HUES48 (cell line): ENCODE measurements around the gene NR5A1.
A peak's percentile ranks its signal among the peaks of the same experiment; 100 is the strongest.

Source experiments
- H3K27ac ChIP-seq: one replicate; pipeline ENCODE4 v1.7.0; 2013; ENCODE audit warnings: low read depth, low read length, inconsistent platforms
- H3K27me3 ChIP-seq: 2 replicates; pipeline ENCODE4 v1.6.1; 2013; ENCODE audit warnings: mild to moderate bottlenecking, low read length; ENCODE audit not compliant: control insufficient read depth, insufficient read depth
- H3K36me3 ChIP-seq: 2 replicates; pipeline ENCODE4 v1.6.1; 2013; ENCODE audit warnings: low read length; ENCODE audit not compliant: control insufficient read depth, insufficient read depth
- H3K4me1 ChIP-seq: 2 replicates; pipeline ENCODE4 v1.6.1; 2013; ENCODE audit warnings: mild to moderate bottlenecking, low read length; ENCODE audit not compliant: control insufficient read depth, insufficient read depth
- H3K4me3 ChIP-seq: 2 replicates; pipeline ENCODE4 v1.5.1; 2013; ENCODE audit warnings: mild to moderate bottlenecking, low read depth, low read length
- H3K9ac ChIP-seq: 2 replicates; pipeline ENCODE4 v1.6.1; 2013; ENCODE audit warnings: mild to moderate bottlenecking, low read depth, low read length, moderate library complexity
- H3K9me3 ChIP-seq: 2 replicates; pipeline ENCODE4 v1.6.1; 2013; ENCODE audit warnings: low read length; ENCODE audit not compliant: control insufficient read depth, insufficient read depth

The NR5A1 gene

DNA sequence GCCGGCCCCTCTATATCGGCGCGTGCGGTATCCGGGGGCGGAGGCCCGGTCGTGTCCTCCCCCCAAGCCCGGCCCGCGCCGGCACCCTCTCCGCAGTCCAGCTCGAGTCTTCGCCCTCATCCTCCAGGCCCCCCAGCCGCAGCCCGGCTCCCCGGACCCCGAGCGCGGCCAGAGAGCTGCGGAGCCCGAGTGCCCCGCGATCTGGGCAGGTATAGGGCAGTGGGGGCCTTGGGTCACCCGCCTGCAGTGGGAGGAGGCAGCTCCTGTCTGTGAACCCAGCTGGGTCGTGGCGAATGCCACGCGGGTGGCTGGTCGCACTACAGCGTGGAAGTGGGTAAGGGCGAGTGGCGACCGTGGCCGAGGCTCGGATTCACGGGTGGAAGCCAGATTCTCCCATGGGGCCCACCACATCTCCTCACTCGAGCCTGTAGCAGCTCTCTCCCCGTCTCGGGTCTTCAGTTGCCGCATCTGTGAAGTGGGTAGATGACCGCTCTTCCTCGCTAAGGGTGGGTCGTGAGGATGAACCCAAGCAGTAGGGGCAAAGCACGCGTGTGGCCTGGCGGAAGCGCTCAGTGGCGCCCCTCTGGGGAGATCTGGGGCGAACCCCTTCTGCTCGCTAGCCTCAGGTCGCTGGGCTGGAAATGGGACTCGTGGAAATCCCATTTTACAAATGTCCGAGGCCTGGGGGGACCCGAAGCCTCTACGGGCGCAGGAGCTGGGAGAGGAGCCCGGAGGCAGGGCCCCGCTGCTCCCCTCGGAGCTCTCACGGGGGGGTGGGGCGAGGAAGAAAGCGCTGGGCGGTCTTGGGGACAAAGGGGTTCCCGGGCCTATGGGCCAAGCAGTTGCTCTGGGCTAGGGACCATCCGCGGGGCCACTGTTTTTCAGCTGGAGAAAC is 1.9 kb downstream of the NR5A1 start:
- peak overlapping the region; percentile 50 for H3K4me3 ChIP-seq
- H3K9me3 ChIP-seq, result no peaks in the 10 kb centered on the region
- no peak overlapping the region for H3K9ac ChIP-seq
- H3K36me3 ChIP-seq, result no peaks in the 10 kb centered on the region
- peaks cover 61% of the 10 kb centered on the region for H3K27me3 ChIP-seq
- H3K27ac ChIP-seq, result no peak overlapping the region
- H3K4me1 ChIP-seq, result peaks cover 5% of the 10 kb centered on the region; the same call in 1 of the 2 replicates

DNA sequence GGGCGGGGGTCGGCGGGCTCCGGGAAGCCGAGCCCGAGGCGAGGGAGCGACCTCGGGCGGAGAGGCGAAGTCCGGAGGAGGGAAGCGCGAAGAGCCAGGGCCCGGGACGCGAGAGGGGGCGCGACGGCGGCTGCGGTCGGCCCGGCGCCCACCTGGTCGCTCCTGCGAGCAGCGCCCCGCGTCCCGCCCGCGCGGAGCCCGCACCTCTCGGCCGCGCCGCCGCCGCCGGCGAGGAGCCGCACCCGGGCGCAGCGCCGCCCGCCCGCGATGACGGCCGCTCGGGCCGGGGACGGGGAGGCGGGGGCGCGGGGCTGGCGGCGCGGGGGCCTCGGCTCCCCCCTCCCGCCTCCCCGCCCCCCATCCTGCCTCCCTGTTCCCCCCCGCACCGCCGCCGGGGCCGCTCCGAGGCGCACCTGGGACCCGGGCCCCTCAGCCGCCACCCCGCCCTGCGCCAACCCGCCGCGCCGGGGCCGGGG is 2.6 kb downstream of the NR5A1 start:
- Histone ChIP-seq H3K4me1 (peaks cover 5% of the 10 kb centered on the region; the same call in 1 of the 2 replicates), H3K9me3 (no peaks in the 10 kb centered on the region), H3K27me3 (peaks cover 61% of the 10 kb centered on the region), H3K27ac (no peak overlapping the region), H3K9ac (no peak overlapping the region), H3K4me3 (peak overlapping the region; percentile 50; the same call in 1 of the 2 replicates), H3K36me3 (no peaks in the 10 kb centered on the region)

DNA sequence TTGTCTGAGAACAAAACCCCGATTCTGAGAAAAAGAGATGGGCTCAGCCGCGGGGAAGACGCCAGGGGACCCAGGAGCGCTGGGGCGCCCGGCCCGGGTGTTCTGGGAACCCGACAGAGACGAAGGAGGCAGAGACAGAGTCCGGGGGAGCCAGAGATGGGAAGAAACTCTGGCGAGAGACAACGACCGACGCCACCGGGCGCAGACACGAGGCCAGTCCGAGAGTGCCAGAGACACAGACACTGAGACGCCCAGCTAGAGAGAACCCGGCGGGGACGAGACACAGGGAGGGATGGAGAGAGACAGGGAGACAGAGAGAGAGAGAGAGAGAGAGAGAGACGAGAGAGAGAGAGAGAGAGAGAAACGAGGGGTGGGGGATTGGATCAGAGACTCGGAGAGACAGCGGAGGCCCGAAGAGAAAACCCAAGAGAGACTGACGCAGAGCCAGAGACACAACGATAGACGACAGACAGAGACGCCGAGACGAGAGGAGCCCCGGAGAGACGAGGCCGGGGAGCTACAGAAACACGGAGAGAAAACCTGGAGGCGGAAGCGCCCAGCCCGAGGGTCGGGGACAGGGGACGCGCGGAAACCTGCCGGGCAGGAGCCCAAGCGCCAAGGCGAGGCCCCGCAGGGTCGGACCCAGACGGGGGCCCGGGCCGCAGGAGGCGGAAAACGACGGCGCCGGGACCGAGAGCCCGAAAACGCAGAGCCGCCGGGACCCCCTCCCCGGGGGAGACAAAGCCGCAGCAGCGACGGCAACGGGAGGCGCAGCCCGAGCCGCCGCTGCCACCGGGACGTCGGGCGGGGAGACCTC is 3.3 kb downstream of the NR5A1 start:
- H3K9me3 ChIP-seq, result no peaks in the 10 kb centered on the region
- peaks cover 5% of the 10 kb centered on the region; the same call in 1 of the 2 replicates for H3K4me1 ChIP-seq
- peak overlapping the region; percentile 47; the same call in 1 of the 2 replicates for H3K4me3 ChIP-seq
- H3K27ac ChIP-seq, result no peak overlapping the region
- peaks cover 61% of the 10 kb centered on the region for H3K27me3 ChIP-seq
- H3K9ac ChIP-seq, result no peak overlapping the region
- no peaks in the 10 kb centered on the region for H3K36me3 ChIP-seq

DNA sequence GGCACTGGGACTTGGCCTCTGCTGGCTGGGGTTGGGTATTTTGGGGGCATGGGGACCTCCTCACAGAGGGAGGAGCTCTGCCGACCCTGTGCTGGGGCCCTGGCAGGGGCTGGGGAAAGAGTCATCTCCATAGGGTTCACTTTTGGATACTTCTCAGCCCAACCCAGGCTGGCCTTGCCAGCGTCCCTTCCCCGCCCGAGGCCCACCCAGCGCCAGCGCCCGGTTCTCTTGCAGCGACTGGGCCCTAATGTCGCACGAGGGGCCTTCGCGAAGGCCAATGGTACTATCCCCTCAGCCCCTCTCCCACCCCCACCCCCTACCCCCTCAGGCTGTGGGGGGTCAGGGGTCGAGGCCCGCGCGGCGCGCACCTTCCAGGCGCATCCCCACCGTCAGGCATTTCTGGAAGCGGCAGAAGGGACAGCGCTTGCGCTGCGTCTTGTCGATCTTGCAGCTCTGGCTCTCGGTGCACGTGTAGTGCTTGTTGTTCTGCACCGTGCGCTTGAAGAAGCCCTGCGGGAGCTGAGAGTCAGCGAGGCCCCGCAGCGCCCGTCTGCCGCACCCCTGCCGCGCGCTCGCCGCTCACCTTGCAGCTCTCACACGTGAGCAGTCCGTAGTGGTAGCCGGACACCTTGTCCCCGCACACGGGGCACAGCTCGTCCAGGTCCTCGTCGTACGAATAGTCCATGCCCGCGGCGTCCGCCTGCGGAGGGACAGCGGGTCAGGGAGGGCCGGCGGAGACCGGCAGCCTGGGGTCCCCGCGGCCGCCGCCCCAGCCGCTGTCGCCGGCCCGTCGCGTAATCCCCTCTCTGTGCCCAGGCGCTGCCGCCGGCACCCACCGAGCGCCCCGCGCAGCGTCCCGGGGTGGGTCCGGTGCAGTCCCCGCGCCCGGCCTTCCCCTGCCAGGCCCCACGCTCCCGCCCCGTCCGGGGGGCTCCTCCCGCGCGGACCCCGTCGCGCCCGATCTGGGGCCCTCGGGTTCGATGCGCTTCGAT is 4.2 kb downstream of the NR5A1 start:
- H3K27ac ChIP-seq, result no peak overlapping the region
- H3K9ac ChIP-seq, result no peak overlapping the region
- H3K9me3 ChIP-seq, result no peaks in the 10 kb centered on the region
- H3K4me1 ChIP-seq, result peaks cover 5% of the 10 kb centered on the region; the same call in 1 of the 2 replicates
- H3K36me3 ChIP-seq, result no peaks in the 10 kb centered on the region
- H3K4me3 ChIP-seq, result peak overlapping the region; percentile 47; the same call in 1 of the 2 replicates
- H3K27me3 ChIP-seq, result peaks cover 64% of the 10 kb centered on the region

DNA sequence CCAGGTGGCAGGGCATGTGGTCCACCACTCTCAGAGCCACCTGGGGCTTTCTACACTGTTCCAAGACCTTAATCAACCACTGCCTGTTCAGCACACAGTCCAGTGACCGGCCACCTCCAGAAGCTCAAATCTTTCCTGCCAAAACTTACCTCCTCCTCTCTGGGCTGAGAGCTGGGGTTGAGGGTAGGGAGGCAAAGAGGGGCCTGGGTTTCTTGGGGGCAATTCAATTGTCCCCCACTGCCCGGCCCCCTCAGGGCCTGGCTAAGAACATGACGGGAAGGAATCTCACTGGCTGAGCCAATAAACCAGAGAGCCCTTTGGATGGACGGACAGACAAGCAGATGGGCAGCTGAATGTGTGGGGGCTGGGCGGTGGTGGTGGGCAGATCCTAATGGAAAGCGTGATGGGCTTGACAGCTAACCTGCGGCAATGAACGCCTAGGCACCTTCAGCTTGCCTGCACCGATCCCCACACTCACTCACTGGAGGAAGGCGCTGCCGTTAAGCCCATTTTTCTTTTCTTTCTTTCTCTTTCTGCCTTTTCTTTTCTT is 5.4 kb downstream of the NR5A1 start:
- no peak overlapping the region for H3K9ac ChIP-seq
- H3K4me1 ChIP-seq, result peaks cover 5% of the 10 kb centered on the region; the same call in 1 of the 2 replicates
- H3K27ac ChIP-seq, result no peak overlapping the region
- H3K9me3 ChIP-seq, result no peaks in the 10 kb centered on the region
- no peak overlapping the region for H3K4me3 ChIP-seq
- peaks cover 64% of the 10 kb centered on the region for H3K27me3 ChIP-seq
- no peaks in the 10 kb centered on the region for H3K36me3 ChIP-seq

DNA sequence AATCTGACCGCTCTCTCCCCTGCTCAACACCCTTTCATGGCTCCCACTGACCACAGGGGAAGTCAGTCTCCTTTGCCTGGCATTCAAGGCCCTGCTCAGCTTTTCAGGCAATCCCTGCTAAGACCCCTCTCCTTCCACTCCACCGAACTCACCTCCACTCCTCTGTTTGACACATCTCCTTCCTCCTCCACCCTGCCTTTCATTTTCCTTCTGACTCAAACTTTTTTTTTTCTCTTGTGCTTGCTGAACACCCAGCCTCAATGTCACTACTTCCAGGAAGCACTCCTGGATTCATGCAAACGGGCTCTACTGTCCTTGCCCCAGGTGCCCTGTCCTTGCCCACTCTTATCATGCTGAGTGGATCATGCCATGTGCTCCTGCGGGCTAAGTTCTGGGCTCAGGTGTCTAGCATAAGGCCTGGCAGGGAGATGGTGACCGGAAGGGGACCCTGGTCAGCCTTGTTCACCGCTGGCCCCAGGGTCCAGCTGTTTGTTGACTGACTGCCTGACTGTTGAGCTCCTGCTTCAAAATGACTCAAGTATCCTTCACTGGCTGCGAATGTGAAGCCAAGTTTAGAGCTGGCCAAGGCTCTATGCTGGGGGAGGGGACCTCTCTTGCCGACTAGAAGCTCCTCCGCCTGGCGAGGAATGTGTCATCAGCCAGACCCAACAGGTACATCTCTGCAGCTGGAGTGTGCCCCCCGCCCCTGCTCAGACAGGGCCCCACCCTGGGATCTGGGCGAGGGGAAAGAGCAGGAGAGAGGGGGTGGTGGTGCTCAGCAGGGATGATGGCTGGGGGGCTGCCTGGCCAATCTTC is 6.2 kb downstream of the NR5A1 start:
- Histone ChIP-seq H3K36me3 (no peaks in the 10 kb centered on the region), H3K9ac (no peak overlapping the region), H3K4me1 (peaks cover 5% of the 10 kb centered on the region; the same call in 1 of the 2 replicates), H3K27me3 (peaks cover 56% of the 10 kb centered on the region), H3K27ac (no peak overlapping the region), H3K9me3 (no peaks in the 10 kb centered on the region), H3K4me3 (no peak overlapping the region)

DNA sequence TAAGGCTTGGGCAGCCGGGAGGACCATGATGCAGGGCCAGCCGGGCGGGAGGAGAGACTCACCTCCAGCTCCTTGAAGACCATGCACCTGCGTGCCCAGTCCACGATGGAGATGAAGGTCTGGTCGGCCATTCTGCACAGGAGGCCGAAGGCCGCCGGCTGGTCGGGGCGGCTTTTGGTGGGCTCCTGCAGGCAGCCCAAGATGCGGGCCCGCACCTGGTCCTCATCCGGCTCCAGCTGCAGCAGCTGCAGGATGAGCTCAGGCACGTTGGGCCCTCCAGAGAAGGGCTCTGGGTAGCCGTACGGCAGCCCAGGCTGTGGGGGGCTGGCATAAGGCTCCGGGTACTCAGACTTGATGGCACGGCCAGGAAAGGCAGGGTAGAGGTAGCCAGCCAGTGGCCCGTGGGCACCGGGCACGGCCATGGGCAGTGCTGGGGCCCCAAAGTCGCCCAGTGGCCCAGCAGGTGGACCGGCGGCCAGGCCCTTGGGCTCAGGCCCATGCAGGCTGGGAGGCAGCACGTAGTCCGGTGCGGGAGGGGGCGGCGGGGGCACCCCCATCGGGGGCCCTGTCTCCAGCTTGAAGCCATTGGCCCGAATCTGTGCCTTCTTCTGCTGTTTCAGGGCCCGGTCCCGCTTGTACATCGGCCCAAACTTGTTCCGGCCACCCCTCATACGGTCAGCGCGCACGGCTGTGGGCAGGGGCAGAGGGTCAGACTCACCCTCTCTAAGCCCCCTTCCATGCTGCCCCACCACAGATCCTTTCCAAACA is 7.0 kb downstream of the NR5A1 start:
- H3K4me1 ChIP-seq, result peaks cover 1% of the 10 kb centered on the region; the same call in 1 of the 2 replicates
- no peak overlapping the region for H3K4me3 ChIP-seq
- H3K9ac ChIP-seq, result no peak overlapping the region
- H3K36me3 ChIP-seq, result no peaks in the 10 kb centered on the region
- H3K9me3 ChIP-seq, result no peaks in the 10 kb centered on the region
- H3K27ac ChIP-seq, result no peak overlapping the region
- peaks cover 48% of the 10 kb centered on the region for H3K27me3 ChIP-seq

DNA sequence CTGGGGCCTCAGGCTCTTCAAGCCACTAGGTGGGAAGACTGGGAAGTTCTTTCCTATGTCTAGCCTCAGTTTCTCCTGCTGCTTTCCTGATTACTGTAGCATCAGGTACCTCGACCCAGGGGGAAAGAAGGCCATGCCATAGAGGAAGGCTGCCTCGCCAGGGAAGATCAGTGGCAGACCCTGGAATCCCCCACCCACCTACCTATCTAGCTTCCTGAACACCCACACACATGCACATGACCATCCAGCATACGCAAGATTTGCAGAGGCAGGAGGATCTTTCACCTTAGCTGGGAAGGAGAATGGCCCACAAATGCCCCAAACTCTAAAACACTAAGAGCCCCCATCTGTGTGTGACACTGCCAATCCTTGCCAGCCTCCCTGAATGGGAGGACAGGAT is 8.0 kb downstream of the NR5A1 start:
- Histone ChIP-seq H3K36me3 (no peaks in the 10 kb centered on the region), H3K27ac (no peak overlapping the region), H3K4me1 (no peaks in the 10 kb centered on the region), H3K9ac (no peak overlapping the region), H3K9me3 (no peaks in the 10 kb centered on the region), H3K27me3 (peaks cover 40% of the 10 kb centered on the region), H3K4me3 (no peak overlapping the region)

DNA sequence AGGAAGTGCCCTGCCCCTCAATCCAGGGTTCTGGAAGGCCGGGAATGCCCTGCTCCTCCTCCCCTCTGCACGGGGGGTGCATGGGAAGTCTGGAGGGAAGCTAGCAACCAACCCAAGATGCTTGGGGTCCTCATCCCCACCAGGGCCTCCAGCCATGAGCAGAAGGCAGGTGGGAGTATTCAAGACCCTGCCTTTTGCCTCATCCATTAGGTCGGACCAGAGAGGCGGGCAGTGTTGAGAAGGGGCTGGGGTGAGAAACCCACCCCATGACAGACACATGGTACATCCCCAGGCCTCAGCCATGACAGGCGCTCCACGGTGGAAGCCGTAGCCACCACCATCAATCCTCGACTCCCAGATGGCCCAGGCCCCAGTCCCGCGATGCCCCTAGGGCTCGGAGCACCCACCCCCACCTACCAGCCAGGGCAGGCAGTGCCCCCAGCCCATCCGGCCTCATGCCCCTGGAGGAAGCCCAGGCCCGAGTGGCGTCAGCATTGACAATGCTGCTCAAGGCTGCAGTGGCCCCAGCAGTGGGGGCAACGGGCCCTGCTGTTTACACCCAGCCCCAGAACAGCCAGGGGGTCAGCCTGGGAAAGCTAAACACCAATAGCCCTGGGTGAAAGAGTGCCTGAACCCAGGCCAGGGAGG is 8.6 kb downstream of the NR5A1 start:
- H3K27ac ChIP-seq, result no peak overlapping the region
- H3K27me3 ChIP-seq, result peaks cover 34% of the 10 kb centered on the region
- H3K4me3 ChIP-seq, result no peak overlapping the region
- H3K4me1 ChIP-seq, result no peaks in the 10 kb centered on the region
- H3K9me3 ChIP-seq, result no peaks in the 10 kb centered on the region
- no peak overlapping the region for H3K9ac ChIP-seq
- H3K36me3 ChIP-seq, result no peaks in the 10 kb centered on the region
